Stimulated activated CD8-positive, alpha-beta memory T cell treated with anti-CD3 and anti-CD28 coated beads, Interleukin-4, amount 100 ng/mL, for 1 hour (primary cell): ENCODE results near the gene GABBR2.

Source experiments
- DNase-seq, 2 donors: peaks; one replicate each; pipeline ENCODE4 v3.0.0-alpha.2; 2020; ENCODE audit warnings: low read depth in 2 of 2, low spot score in 1 of 2

GABBR2 gene

GRCh38 chr9:98445576-98445975 is 263.2 kb downstream of the GABBR2 start:
- no peak for DNase-seq

- DNase-seq = no peak
Measured at GRCh38 chr9:98444601-98445000, 264.1 kb downstream of the GABBR2 start.

GRCh38 chr9:98442541-98442940 is 266.2 kb downstream of the GABBR2 start:
- DNase-seq = no peak

GRCh38 chr9:98442114-98442513 is 266.6 kb downstream of the GABBR2 start:
- DNase-seq = no peak

- DNase-seq = no peak
Measured at GRCh38 chr9:98438666-98439065, 270.1 kb downstream of the GABBR2 start.

GRCh38 chr9:98437458-98438034 is 271.2 kb downstream of the GABBR2 start:
- DNase-seq = no peak

GRCh38 chr9:98432960-98433359 is 275.8 kb downstream of the GABBR2 start:
- DNase-seq = no peak

GRCh38 chr9:98432134-98432533 is 276.6 kb downstream of the GABBR2 start:
- no peak for DNase-seq

GRCh38 chr9:98430535-98431292 is 278.0 kb downstream of the GABBR2 start:
- no peak for DNase-seq

GRCh38 chr9:98429613-98430012 is 279.1 kb downstream of the GABBR2 start:
- DNase-seq = no peak

GRCh38 chr9:98428454-98428853 is 280.3 kb downstream of the GABBR2 start:
- no peak for DNase-seq

GRCh38 chr9:98427491-98427890 is 281.2 kb downstream of the GABBR2 start:
- DNase-seq = no peak

GRCh38 chr9:98425079-98425478 is 283.7 kb downstream of the GABBR2 start:
- DNase-seq = no peak

GRCh38 chr9:98419260-98419603 is 289.5 kb downstream of the GABBR2 start:
- DNase-seq = no peak

GRCh38 chr9:98418578-98419259 is 290.0 kb downstream of the GABBR2 start:
- no peak for DNase-seq

GRCh38 chr9:98416294-98417248 is 292.2 kb downstream of the GABBR2 start:
- DNase-seq = no peak

- no peak for DNase-seq
Measured at GRCh38 chr9:98415782-98416181, 293.0 kb downstream of the GABBR2 start.

- no peak for DNase-seq
Measured at GRCh38 chr9:98413084-98413483, 295.7 kb downstream of the GABBR2 start.

- no peak for DNase-seq
Measured at GRCh38 chr9:98412101-98412842, 296.5 kb downstream of the GABBR2 start.

GRCh38 chr9:98410185-98410697 is 298.5 kb downstream of the GABBR2 start:
- no peak for DNase-seq
